Glutamatergic neuron (in vitro differentiated cells): ENCODE data around the gene KRT82. TPM values are rescaled to one million over a fixed set of nuclear protein-coding genes. Genes with fewer than 3 reads are reported as not detected.

Experiments used
- DNase-seq: peaks from one replicate; pipeline ENCODE4 v3.0.0; 2022
- H3K27ac Mint-ChIP-seq: one replicate; pipeline ENCODE4 v1.8.0; 2020; ENCODE audit warnings: mild to moderate bottlenecking, mixed read lengths, inconsistent platforms; ENCODE audit not compliant: unreplicated experiment
- H3K27me3 Mint-ChIP-seq: one replicate; pipeline ENCODE4 v1.8.0; 2020; ENCODE audit warnings: mild to moderate bottlenecking, moderate library complexity, mixed read lengths, inconsistent platforms; ENCODE audit not compliant: unreplicated experiment
- H3K36me3 Mint-ChIP-seq: one replicate; pipeline ENCODE4 v1.8.0; 2020; ENCODE audit warnings: mild to moderate bottlenecking, mixed read lengths, inconsistent platforms; ENCODE audit not compliant: unreplicated experiment
- H3K4me1 Mint-ChIP-seq: one replicate; pipeline ENCODE4 v1.8.0; 2020; ENCODE audit warnings: mild to moderate bottlenecking, low read depth, mixed read lengths, inconsistent platforms; ENCODE audit not compliant: unreplicated experiment
- H3K4me3 Mint-ChIP-seq: one replicate; pipeline ENCODE4 v1.8.0; 2020; ENCODE audit warnings: mild to moderate bottlenecking, mixed read lengths, inconsistent platforms; ENCODE audit not compliant: unreplicated experiment
- H3K9me3 Mint-ChIP-seq: one replicate; pipeline ENCODE4 v1.8.0; 2020; ENCODE audit warnings: mild to moderate bottlenecking, moderate library complexity, mixed read lengths, inconsistent platforms; ENCODE audit not compliant: unreplicated experiment
- total RNA-seq: library from RNA; stranded (reverse); fragmentation: NEBNext Ultra II Directional; extraction: Animal tissue kit (Norgen Biotek cat#: 25700); gene quantifications from one replicate; pipeline ENCODE4 v1.2.1, GENCODE V29; 2021; ENCODE audit not compliant: unreplicated experiment
- TF ChIP-seq, protein P1 (sequence below): fragments of 200-600 bp; sonication (generic); IDR thresholded peaks from one replicate; pipeline ENCODE4 v1.5.0; 2021; ENCODE audit not compliant: partially characterized antibody, unreplicated experiment

The KRT82 gene
- total RNA-seq, 1 donor from 2014 or later = not detected

DNA sequence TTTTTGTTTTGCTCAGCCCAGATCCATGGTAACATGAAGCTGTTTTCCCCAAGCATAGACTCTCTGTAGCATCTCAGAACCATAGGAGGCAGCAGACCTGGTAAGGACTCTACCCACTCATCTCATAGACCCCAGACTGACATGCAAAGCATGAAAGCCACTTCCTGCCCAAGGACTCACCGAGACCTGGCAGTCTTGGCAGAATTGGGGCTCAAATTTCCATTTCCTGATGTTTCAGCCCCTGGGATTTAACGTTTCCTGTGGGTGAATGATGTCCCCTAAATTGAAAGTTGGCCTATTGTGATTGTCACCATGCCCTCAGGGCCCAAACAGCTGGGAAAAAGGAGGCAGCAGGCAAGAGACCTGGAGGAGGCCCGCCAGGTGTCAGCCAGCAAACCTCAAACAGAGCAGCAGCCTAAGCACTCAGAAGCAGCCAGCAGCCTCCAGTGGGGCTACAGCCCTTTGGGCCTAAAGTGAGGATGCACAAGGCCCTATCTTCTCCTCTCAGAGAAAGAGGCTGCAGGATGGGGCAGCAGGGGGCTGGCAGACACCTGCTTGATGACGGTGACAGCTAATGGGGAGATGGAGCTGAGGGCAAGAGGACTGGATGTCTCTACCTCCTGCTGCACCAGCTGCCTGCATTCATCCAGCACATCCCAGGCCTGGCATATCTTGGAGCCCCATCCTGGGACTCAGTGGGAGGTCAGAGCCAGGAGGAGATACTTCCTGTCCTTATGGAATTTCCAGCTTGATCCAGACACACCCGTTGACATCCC is 47.4 kb downstream of the KRT82 start:
- no peak for DNase-seq
- no peaks in the 10 kb centered on the region for H3K4me1 Mint-ChIP-seq
- H3K36me3 Mint-ChIP-seq = no peaks in the 10 kb centered on the region
- no peak overlapping the region for H3K27ac Mint-ChIP-seq
- no peak overlapping the region for H3K4me3 Mint-ChIP-seq
- peaks cover 3% of the 10 kb centered on the region for H3K9me3 Mint-ChIP-seq
- TF ChIP-seq, protein P1, sequence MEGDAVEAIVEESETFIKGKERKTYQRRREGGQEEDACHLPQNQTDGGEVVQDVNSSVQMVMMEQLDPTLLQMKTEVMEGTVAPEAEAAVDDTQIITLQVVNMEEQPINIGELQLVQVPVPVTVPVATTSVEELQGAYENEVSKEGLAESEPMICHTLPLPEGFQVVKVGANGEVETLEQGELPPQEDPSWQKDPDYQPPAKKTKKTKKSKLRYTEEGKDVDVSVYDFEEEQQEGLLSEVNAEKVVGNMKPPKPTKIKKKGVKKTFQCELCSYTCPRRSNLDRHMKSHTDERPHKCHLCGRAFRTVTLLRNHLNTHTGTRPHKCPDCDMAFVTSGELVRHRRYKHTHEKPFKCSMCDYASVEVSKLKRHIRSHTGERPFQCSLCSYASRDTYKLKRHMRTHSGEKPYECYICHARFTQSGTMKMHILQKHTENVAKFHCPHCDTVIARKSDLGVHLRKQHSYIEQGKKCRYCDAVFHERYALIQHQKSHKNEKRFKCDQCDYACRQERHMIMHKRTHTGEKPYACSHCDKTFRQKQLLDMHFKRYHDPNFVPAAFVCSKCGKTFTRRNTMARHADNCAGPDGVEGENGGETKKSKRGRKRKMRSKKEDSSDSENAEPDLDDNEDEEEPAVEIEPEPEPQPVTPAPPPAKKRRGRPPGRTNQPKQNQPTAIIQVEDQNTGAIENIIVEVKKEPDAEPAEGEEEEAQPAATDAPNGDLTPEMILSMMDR = no peak
- peaks cover 15% of the 10 kb centered on the region for H3K27me3 Mint-ChIP-seq

DNA sequence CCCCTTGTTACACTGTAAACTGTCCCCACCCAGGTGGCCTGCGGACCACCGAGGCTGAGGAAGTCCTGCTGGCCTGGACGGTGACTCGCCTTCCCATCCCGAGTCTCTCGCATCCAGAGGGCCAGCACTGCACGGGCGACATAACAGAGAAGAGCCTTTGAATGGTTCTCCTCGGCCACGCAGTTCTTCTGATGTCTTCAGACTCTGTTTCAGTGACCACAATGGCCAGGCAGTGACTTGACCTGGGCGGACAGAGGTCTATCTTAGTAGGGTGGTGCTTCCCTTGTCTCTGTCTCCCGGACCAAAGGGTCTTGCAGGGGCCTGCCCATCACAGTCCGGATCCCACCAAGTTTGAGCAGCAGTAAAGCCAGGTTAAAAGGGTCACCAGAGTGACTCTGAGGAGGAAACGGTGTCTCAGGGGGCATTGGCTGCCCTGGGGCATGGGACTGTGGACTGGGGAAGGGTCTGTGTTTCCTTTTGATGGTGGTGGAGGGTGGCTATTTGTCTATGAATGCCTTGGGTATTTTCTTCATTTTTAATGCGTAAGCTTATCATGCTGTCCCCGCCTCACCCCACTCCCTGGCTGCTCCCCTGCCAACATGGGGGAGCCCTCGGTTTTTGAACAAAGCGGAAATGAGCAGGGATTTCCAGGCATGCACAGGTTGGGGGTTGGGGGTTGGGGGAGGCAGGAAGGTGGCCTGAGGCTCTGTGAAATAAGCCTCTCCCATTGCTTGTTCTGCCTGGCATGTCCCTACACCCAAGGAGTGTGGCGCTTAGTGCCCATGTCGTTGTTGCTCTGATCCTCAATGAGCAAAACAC is 49.2 kb downstream of the KRT82 start:
- no peak for DNase-seq
- TF ChIP-seq, protein P1 = no peak
- peaks cover 13% of the 10 kb centered on the region for H3K27me3 Mint-ChIP-seq
- peaks cover 3% of the 10 kb centered on the region for H3K9me3 Mint-ChIP-seq
- no peaks in the 10 kb centered on the region for H3K36me3 Mint-ChIP-seq
- H3K27ac Mint-ChIP-seq = no peak overlapping the region
- no peaks in the 10 kb centered on the region for H3K4me1 Mint-ChIP-seq
- no peak overlapping the region for H3K4me3 Mint-ChIP-seq

DNA sequence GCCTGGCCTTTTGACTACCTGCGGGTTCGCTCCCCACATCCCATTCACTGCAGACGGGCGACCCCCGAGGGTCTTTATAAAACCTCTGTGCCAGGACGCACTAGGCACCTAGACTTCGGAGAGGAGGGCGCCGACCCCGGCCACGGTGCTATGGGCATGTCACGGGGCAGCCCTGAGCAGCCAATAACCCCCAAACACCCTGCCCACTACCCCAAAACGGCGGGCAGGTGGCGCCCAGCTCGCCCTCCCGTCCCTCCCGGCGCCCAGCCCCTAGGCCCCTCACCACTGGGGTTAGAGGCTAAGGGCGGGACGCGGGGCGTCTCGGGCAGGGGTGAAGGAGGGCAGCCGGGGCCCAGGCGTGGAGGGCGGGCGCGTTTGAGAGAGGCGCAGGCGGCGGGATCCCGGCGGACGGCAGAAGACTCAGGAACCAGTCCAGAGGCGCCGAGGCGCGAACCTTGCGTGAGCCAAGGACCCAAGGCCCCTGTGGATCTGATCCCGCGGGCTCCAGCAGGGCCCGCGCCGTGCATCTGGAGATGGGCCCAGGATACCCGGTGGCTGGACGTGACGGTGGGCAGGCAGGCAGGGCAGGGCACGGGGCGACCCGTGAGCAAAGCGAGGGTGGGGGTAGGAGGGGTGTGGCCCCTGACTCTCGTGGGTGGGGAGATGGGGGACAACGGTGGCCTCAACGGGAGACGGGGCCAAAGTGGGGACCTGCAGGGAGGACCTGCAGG is 49.9 kb downstream of the KRT82 start:
- Mint-ChIP-seq H3K27ac (no peak overlapping the region), H3K36me3 (no peaks in the 10 kb centered on the region), H3K9me3 (peaks cover 3% of the 10 kb centered on the region), H3K4me1 (no peaks in the 10 kb centered on the region), H3K27me3 (peaks cover 16% of the 10 kb centered on the region), H3K4me3 (no peak overlapping the region)
- DNase-seq = no peak
- TF ChIP-seq, protein P1 = no peak

DNA sequence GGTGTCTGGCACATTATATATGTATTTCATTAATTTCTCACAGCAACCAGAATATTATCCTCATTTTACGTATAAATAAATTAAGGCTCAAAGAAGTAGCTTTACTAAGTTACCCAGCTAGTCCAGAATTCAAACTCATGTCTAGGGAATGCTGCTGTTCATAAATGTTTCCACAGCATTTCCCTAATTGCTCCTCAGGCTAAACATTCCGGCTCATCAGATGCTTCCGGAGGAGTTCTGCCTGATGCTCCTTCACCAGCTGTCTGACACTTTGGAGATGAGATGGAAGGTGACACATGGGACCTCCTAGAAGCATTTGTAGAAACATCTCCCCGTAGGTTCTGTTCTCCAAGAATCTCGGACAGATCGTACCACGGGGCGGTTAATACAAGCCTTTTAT is 51.0 kb downstream of the KRT82 start:
- no peak for DNase-seq
- H3K9me3 Mint-ChIP-seq = peaks cover 3% of the 10 kb centered on the region
- TF ChIP-seq, protein P1 = no peak
- H3K27me3 Mint-ChIP-seq = peaks cover 14% of the 10 kb centered on the region
- no peaks in the 10 kb centered on the region for H3K4me1 Mint-ChIP-seq
- H3K36me3 Mint-ChIP-seq = no peaks in the 10 kb centered on the region
- H3K27ac Mint-ChIP-seq = no peak overlapping the region
- H3K4me3 Mint-ChIP-seq = no peak overlapping the region
